Inflammatory macrophage treated with lipopolysaccharide for 1 hour (primary cell): Measurements from ENCODE around the gene BCAS4.
"Not testable (repeated sequence)": the region's sequence is repeated elsewhere in the genome, so short reads cannot be mapped to it uniquely, and the experiment has no call there.

Experiments used
- DNase-seq, 2 donors: peaks; one replicate each; pipeline ENCODE4 v3.0.0-alpha.2; 2020 to 2022

BCAS4 gene

GRCh38 chr20:50879649-50880550 lies 85.0 kb downstream of the BCAS4 start:
- no peak for DNase-seq

- DNase-seq = not testable (repeated sequence)
Observed at GRCh38 chr20:50881759-50882424, 87.0 kb downstream of the BCAS4 start.

GRCh38 chr20:50883856-50884255 lies 89.0 kb downstream of the BCAS4 start:
- DNase-seq = no peak

- no peak for DNase-seq
Observed at GRCh38 chr20:50885068-50885467, 90.2 kb downstream of the BCAS4 start.

GRCh38 chr20:50885781-50886180 lies 90.9 kb downstream of the BCAS4 start:
- DNase-seq = no peak

- DNase-seq = no peak
Observed at GRCh38 chr20:50886184-50886790, 91.4 kb downstream of the BCAS4 start.

- no peak for DNase-seq
Observed at GRCh38 chr20:50887576-50887975, 92.7 kb downstream of the BCAS4 start.

GRCh38 chr20:50891138-50891537 lies 96.3 kb downstream of the BCAS4 start:
- DNase-seq = no peak

GRCh38 chr20:50892394-50892793 lies 97.5 kb downstream of the BCAS4 start:
- no peak for DNase-seq

- DNase-seq = no peak
Observed at GRCh38 chr20:50893620-50894019, 98.8 kb downstream of the BCAS4 start.

- no peak for DNase-seq
Observed at GRCh38 chr20:50895111-50895830, 100.4 kb downstream of the BCAS4 start.

GRCh38 chr20:50898475-50898874 lies 103.6 kb downstream of the BCAS4 start:
- no peak for DNase-seq

- no peak for DNase-seq
Observed at GRCh38 chr20:50900261-50900660, 105.4 kb downstream of the BCAS4 start.

- DNase-seq = no peak
Observed at GRCh38 chr20:50901301-50901700, 106.4 kb downstream of the BCAS4 start.

- no peak for DNase-seq
Observed at GRCh38 chr20:50903353-50904051, 108.6 kb downstream of the BCAS4 start.

- no peak for DNase-seq
Observed at GRCh38 chr20:50904067-50904570, 109.3 kb downstream of the BCAS4 start.

- no peak for DNase-seq
Observed at GRCh38 chr20:50909413-50909812, 114.6 kb downstream of the BCAS4 start.

- no peak for DNase-seq
Observed at GRCh38 chr20:50911030-50911429, 116.2 kb downstream of the BCAS4 start.

GRCh38 chr20:50911716-50912115 lies 116.9 kb downstream of the BCAS4 start:
- DNase-seq = no peak

- DNase-seq = no peak
Observed at GRCh38 chr20:50913690-50914375, 119.0 kb downstream of the BCAS4 start.

GRCh38 chr20:50915424-50915823 lies 120.6 kb downstream of the BCAS4 start:
- no peak for DNase-seq

GRCh38 chr20:50916257-50916656 lies 121.4 kb downstream of the BCAS4 start:
- DNase-seq = no peak
